Colonic mucosa (tissue), 4 donors: ENCODE measurements around the gene TMEM253. TPM values are rescaled to one million over a fixed set of nuclear protein-coding genes. Genes with fewer than 3 reads are reported as not detected.

Source experiments
- DNase-seq: peaks from one replicate; pipeline ENCODE4 v3.0.0-alpha.2; 2020
- H3K27ac ChIP-seq: fragments of 200-600 bp; one replicate; pipeline ENCODE4 v1.8.0; 2021
- H3K27me3 ChIP-seq: fragments of 200-600 bp; one replicate; pipeline ENCODE4 v1.8.0; 2021
- H3K36me3 ChIP-seq: fragments of 200-600 bp; one replicate; pipeline ENCODE4 v1.8.0; 2021
- H3K4me1 ChIP-seq: fragments of 200-600 bp; one replicate; pipeline ENCODE4 v1.8.0; 2021; ENCODE audit warnings: mild to moderate bottlenecking
- H3K4me3 ChIP-seq: fragments of 200-600 bp; one replicate; pipeline ENCODE4 v1.8.0; 2021
- H3K9ac ChIP-seq, 2 donors: one replicate each; pipeline ENCODE4 v1.7.0; 2013; ENCODE audit warnings: control low read depth in 2 of 2, low read depth in 2 of 2, low read length in 2 of 2
- H3K9me3 ChIP-seq: fragments of 200-600 bp; one replicate; pipeline ENCODE4 v1.8.0; 2021
- CTCF ChIP-seq: fragments of 200-600 bp; IDR thresholded peaks from one replicate; pipeline ENCODE4 v1.8.0; 2022; ENCODE audit warnings: antibody characterized with exemption, mild to moderate bottlenecking
- intact Hi-C: fragments of 100-400 bp; cut with DNase I; formaldehyde crosslinking; loops from one replicate; pipeline ENCODE4 v1.14.1; 2022
- total RNA-seq, 2 donors: library from RNA; stranded (reverse); fragmentation: NEBNext Ultra II Directional in 1 of 2; extraction: Animal tissue kit (Norgen Biotek cat#: 25700) in 1 of 2; gene quantifications; one replicate each; pipeline ENCODE4 v1.2.1, GENCODE V29; 2021
- donor health status: healthy.
- donor health status: DM: no; HTN: no; CAD: no.
- donor health status: DM: no; HTN: no; CAD: no.

The TMEM253 gene
- total RNA-seq, 2 donors from 2014 or later, result 28.8 to 48.3 TPM

- Histone ChIP-seq H3K27ac (peak overlapping the region; percentile 99), H3K9ac (peak overlapping the region; percentile 19 to 82), H3K9me3 (no peaks in the 10 kb centered on the region), H3K4me1 (peaks cover 22% of the 10 kb centered on the region), H3K36me3 (no peaks in the 10 kb centered on the region), H3K4me3 (peak overlapping the region; percentile 62), H3K27me3 (no peaks in the 10 kb centered on the region)
- TF ChIP-seq CTCF, result no peak
- DNase-seq, result peak; percentile 72
- intact Hi-C loops, result no loop called here
Observed at GRCh38 chr14:21102521-21103410, 1.9 kb downstream of the TMEM253 start.

DNA sequence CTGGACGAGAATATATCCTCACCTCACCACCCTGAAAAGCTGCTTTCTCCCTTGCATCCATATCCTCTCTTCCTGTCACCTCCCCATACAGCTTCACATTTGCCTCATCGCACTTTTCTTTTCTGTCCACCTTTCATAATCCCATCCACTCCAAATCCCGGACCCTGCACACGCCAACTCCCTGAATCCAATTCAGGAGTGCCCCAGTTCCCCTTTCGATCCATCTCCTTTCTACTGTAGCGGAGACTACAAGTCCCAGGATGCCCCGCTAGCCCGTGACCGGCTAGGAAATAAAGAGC is 2.5 kb downstream of the TMEM253 start:
- H3K27me3 ChIP-seq, result no peaks in the 10 kb centered on the region
- no peaks in the 10 kb centered on the region for H3K9me3 ChIP-seq
- H3K9ac ChIP-seq, result peak overlapping the region; percentile 19 to 82
- H3K4me3 ChIP-seq, result peak overlapping the region; percentile 62
- H3K4me1 ChIP-seq, result peaks cover 22% of the 10 kb centered on the region
- H3K27ac ChIP-seq, result peak overlapping the region; percentile 99
- no peaks in the 10 kb centered on the region for H3K36me3 ChIP-seq
- intact Hi-C loops, result no loop called here
- TF ChIP-seq CTCF, result no peak
- DNase-seq, result no peak

GRCh38 chr14:21103710-21104447 is 3.0 kb downstream of the TMEM253 start:
- Histone ChIP-seq H3K9me3 (no peaks in the 10 kb centered on the region), H3K36me3 (no peaks in the 10 kb centered on the region), H3K9ac (peak overlapping the region; percentile 82 to 90), H3K27ac (peak overlapping the region; percentile 99), H3K4me3 (peak overlapping the region; percentile 62), H3K27me3 (no peaks in the 10 kb centered on the region), H3K4me1 (peaks cover 21% of the 10 kb centered on the region)
- TF ChIP-seq CTCF, result peak; percentile 73
- intact Hi-C loops, result no loop called here
- peak; percentile 96 for DNase-seq

- peak overlapping the region; percentile 82 to 90 for H3K9ac ChIP-seq
- H3K9me3 ChIP-seq, result no peaks in the 10 kb centered on the region
- peaks cover 15% of the 10 kb centered on the region for H3K4me1 ChIP-seq
- H3K36me3 ChIP-seq, result no peaks in the 10 kb centered on the region
- H3K4me3 ChIP-seq, result peak overlapping the region; percentile 62
- intact Hi-C loops, result loop anchor here (5.0 kb wide), 1 partner anchor 37 kb away; no protein-coding TSS in a partner anchor
- peak; percentile 85 for DNase-seq
- peak overlapping the region; percentile 99 for H3K27ac ChIP-seq
- peak; percentile 89 for TF ChIP-seq CTCF
- H3K27me3 ChIP-seq, result no peaks in the 10 kb centered on the region
Observed at GRCh38 chr14:21104448-21105060, 3.7 kb downstream of the TMEM253 start.

- H3K27me3 ChIP-seq, result no peaks in the 10 kb centered on the region
- no peak for TF ChIP-seq CTCF
- H3K36me3 ChIP-seq, result no peaks in the 10 kb centered on the region
- intact Hi-C loops, result loop anchor here (5.0 kb wide), 1 partner anchor 38 kb away; no protein-coding TSS in a partner anchor
- peak overlapping the region; percentile 99 for H3K27ac ChIP-seq
- H3K4me1 ChIP-seq, result peaks cover 15% of the 10 kb centered on the region
- peak; percentile 54 for DNase-seq
- no peak overlapping the region for H3K4me3 ChIP-seq
- H3K9me3 ChIP-seq, result no peaks in the 10 kb centered on the region
- H3K9ac ChIP-seq, result peak overlapping the region in 1 of 2 donors; percentile 82
Observed at GRCh38 chr14:21105095-21105494, 4.2 kb downstream of the TMEM253 start.
